ENCODE data around the gene ACSBG1.

Gene ACSBG1

GRCh38 chr15:78272316-78272715 lies 38.0 kb upstream of the ACSBG1 start:
- DNase-seq (ENCODE audit: low read depth): no peak
- TF ChIP-seq CTCF (conservative IDR thresholded peaks at IDR 0.05; ENCODE audit: low read depth, low read length): no peak
- no peak overlapping the region for H3K4me3 ChIP-seq (ENCODE audit: low read length)

- no peak for DNase-seq (ENCODE audit: low read depth)
- TF ChIP-seq CTCF (conservative IDR thresholded peaks at IDR 0.05; ENCODE audit: low read depth, low read length): no peak
- H3K4me3 ChIP-seq (ENCODE audit: low read length): no peak overlapping the region
These were observed 32.4 kb upstream of the ACSBG1 start for GRCh38 chr15:78266806-78267205.

GRCh38 chr15:78266229-78266628 lies 31.9 kb upstream of the ACSBG1 start:
- no peak for DNase-seq (ENCODE audit: low read depth)
- TF ChIP-seq CTCF (conservative IDR thresholded peaks at IDR 0.05; ENCODE audit: low read depth, low read length): no peak
- no peak overlapping the region for H3K4me3 ChIP-seq (ENCODE audit: low read length)

- no peak for TF ChIP-seq CTCF (conservative IDR thresholded peaks at IDR 0.05; ENCODE audit: low read depth, low read length)
- DNase-seq (ENCODE audit: low read depth): peak; percentile 94
These were observed 31.4 kb upstream of the ACSBG1 start for GRCh38 chr15:78265752-78266224.

GRCh38 chr15:78265137-78265460 lies 30.7 kb upstream of the ACSBG1 start:
- no peak for TF ChIP-seq CTCF (conservative IDR thresholded peaks at IDR 0.05; ENCODE audit: low read depth, low read length)
- DNase-seq (ENCODE audit: low read depth): no peak
- peak overlapping the region; percentile 54 for H3K4me3 ChIP-seq (ENCODE audit: low read length)

More at GRCh38 chr15:78265752-78266224, 31.4 kb upstream of the ACSBG1 start:
- peak overlapping the region; percentile 54 for H3K4me3 ChIP-seq (ENCODE audit: low read length)

GRCh38 chr15:78264304-78265136 lies 30.2 kb upstream of the ACSBG1 start, which contains the start of gene DNAJA4:
DNAJA4 (plus strand) TSS chr15:78264562; CDS start chr15:78264764, 202 bp downstream.
- H3K4me3 ChIP-seq (ENCODE audit: low read length): peak within 1 kb of the TSS; percentile 54
- TF ChIP-seq CTCF (conservative IDR thresholded peaks at IDR 0.05; ENCODE audit: low read depth, low read length): peak; percentile 36
- DNase-seq (ENCODE audit: low read depth): no peak

GRCh38 chr15:78263907-78264303 lies 29.5 kb upstream of the ACSBG1 start:
- TF ChIP-seq CTCF (conservative IDR thresholded peaks at IDR 0.05; ENCODE audit: low read depth, low read length): no peak
- no peak for DNase-seq (ENCODE audit: low read depth)
- no peak overlapping the region for H3K4me3 ChIP-seq (ENCODE audit: low read length)

Data from retinal pigment epithelial cell (primary cell).